ENCODE measurements around the gene GLYATL2. TPM values are rescaled to one million over a fixed set of nuclear protein-coding genes. Genes with fewer than 3 reads are reported as not detected.
A peak's percentile ranks its signal among the peaks of the same experiment; 100 is the strongest.

Gene GLYATL2
- polyA plus RNA-seq, 1 donor (not counting 4 experiments of a cell fraction or from before 2014, with no cell fraction given), result 0.16 TPM

DNA sequence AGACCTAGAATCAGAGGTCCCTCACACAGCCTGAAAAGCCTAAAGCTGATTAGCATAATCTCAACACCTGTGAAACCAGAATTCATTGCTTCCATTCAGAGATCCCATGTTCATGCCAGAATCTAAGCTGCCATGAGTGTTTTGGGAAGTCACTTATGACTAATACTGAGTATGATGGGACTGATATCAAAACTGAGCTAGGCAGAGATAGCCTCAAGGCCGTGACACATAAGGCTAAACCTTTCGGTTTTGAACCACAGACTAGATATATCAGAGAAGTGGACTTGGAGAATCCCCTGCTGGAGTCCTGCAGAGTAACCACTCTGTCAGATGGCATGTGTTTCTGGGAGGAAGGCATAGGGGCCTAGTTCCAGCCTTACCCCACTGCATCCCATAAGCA, 23.1 kb upstream of the GLYATL2 start:
- TF ChIP-seq, protein P1, sequence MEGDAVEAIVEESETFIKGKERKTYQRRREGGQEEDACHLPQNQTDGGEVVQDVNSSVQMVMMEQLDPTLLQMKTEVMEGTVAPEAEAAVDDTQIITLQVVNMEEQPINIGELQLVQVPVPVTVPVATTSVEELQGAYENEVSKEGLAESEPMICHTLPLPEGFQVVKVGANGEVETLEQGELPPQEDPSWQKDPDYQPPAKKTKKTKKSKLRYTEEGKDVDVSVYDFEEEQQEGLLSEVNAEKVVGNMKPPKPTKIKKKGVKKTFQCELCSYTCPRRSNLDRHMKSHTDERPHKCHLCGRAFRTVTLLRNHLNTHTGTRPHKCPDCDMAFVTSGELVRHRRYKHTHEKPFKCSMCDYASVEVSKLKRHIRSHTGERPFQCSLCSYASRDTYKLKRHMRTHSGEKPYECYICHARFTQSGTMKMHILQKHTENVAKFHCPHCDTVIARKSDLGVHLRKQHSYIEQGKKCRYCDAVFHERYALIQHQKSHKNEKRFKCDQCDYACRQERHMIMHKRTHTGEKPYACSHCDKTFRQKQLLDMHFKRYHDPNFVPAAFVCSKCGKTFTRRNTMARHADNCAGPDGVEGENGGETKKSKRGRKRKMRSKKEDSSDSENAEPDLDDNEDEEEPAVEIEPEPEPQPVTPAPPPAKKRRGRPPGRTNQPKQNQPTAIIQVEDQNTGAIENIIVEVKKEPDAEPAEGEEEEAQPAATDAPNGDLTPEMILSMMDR (optimal IDR thresholded peaks at IDR 0.05 in 1 of 3, IDR thresholded peaks at IDR 0.05 in 1 of 3, conservative IDR thresholded peaks at IDR 0.05 in 1 of 3; ENCODE audit: extremely low read depth in 1 of 3, insufficient read depth in 2 of 3, low read length in 3 of 3), result peak in 2 of 3 experiments; percentile 34 to 44
- no peak for TF ChIP-seq EZH2 (IDR thresholded peaks at IDR 0.05; ENCODE audit: low read length)
- Histone ChIP-seq H3K9me1 (ENCODE audit: control insufficient read depth, extremely low read depth, insufficient read depth, low read length) (no peaks in the 10 kb centered on the region), H3K36me3 (ENCODE audit: control insufficient read depth in 2 of 2, extremely low read depth in 1 of 2, insufficient read depth in 2 of 2, low read length in 2 of 2) (no peaks in the 10 kb centered on the region), H3K27ac (ENCODE audit: control insufficient read depth, insufficient read depth, low read length) (peak overlapping the region; percentile 47), H3K79me2 (ENCODE audit: control insufficient read depth, insufficient read depth, low read length) (no peaks in the 10 kb centered on the region), H4K20me1 (ENCODE audit: control insufficient read depth, extremely low read depth, insufficient read depth, low read length) (no peaks in the 10 kb centered on the region), H3K9ac (ENCODE audit: control insufficient read depth, extremely low read depth, insufficient read depth, low read length) (no peak overlapping the region), H3K4me3 (ENCODE audit: control insufficient read depth in 2 of 3, extremely low read depth in 1 of 3, insufficient read depth in 2 of 3, low read depth in 1 of 3, low read length in 3 of 3) (no peak overlapping the region), H3K4me1 (ENCODE audit: control insufficient read depth, extremely low read depth, insufficient read depth, low read length) (peaks cover 16% of the 10 kb centered on the region), H3K27me3 (ENCODE audit: control insufficient read depth, extremely low read depth, insufficient read depth, low read length) (no peaks in the 10 kb centered on the region), H3K4me2 (ENCODE audit: control insufficient read depth, extremely low read depth, insufficient read depth, low read depth, low read length) (peak overlapping the region; percentile 19), H3K9me3 (ENCODE audit: control insufficient read depth, low read depth, low read length) (no peaks in the 10 kb centered on the region), H2AFZ (ENCODE audit: control insufficient read depth, low read length) (no peak overlapping the region)
- dilution Hi-C loops (cut with MboI; ENCODE audit: extremely low pct_ligation_motif_present, low sequenced_read_pairs), result no loop called here
- DNase-seq (ENCODE audit: low read depth, low spot score) (peak; percentile 86), FAIRE-seq (peak; percentile 80)

DNA sequence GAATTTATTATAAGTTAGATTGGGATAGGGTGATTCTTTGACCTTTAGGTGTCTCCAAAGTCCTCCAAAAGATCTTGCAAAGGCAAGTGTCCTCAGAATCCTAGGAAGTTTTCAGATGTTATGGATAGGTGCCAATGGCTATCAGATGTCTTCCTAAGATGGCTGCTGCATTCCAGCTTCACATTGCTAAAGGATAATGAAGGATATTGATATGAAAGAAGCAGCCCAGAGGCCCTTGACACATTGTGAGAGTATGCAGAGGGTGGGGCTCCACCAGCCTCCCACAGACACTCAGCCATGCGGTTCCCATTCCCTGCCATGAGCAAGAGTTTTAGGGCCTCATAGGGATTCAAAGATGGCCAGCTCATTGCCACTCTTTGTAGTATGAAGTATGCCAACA, 22.3 kb upstream of the GLYATL2 start:
- DNase-seq (ENCODE audit: low read depth, low spot score), result peak; percentile 66

More for the DNA sequence above, 22.3 kb upstream of the GLYATL2 start:
- Histone ChIP-seq H3K9me1 (ENCODE audit: control insufficient read depth, extremely low read depth, insufficient read depth, low read length) (no peaks in the 10 kb centered on the region), H3K27ac (ENCODE audit: control insufficient read depth, insufficient read depth, low read length) (no peak overlapping the region), H2AFZ (ENCODE audit: control insufficient read depth, low read length) (no peak overlapping the region), H3K9ac (ENCODE audit: control insufficient read depth, extremely low read depth, insufficient read depth, low read length) (no peak overlapping the region), H3K27me3 (ENCODE audit: control insufficient read depth, extremely low read depth, insufficient read depth, low read length) (no peaks in the 10 kb centered on the region), H3K4me1 (ENCODE audit: control insufficient read depth, extremely low read depth, insufficient read depth, low read length) (peaks cover 16% of the 10 kb centered on the region), H3K9me3 (ENCODE audit: control insufficient read depth, low read depth, low read length) (no peaks in the 10 kb centered on the region), H3K79me2 (ENCODE audit: control insufficient read depth, insufficient read depth, low read length) (no peaks in the 10 kb centered on the region), H3K4me3 (ENCODE audit: control insufficient read depth in 2 of 3, extremely low read depth in 1 of 3, insufficient read depth in 2 of 3, low read depth in 1 of 3, low read length in 3 of 3) (no peak overlapping the region), H3K36me3 (ENCODE audit: control insufficient read depth in 2 of 2, extremely low read depth in 1 of 2, insufficient read depth in 2 of 2, low read length in 2 of 2) (no peaks in the 10 kb centered on the region), H3K4me2 (ENCODE audit: control insufficient read depth, extremely low read depth, insufficient read depth, low read depth, low read length) (peak overlapping the region; percentile 16), H4K20me1 (ENCODE audit: control insufficient read depth, extremely low read depth, insufficient read depth, low read length) (no peaks in the 10 kb centered on the region)
- FAIRE-seq, result no peak
- dilution Hi-C loops (cut with MboI; ENCODE audit: extremely low pct_ligation_motif_present, low sequenced_read_pairs), result no loop called here
- TF ChIP-seq, protein P1 (optimal IDR thresholded peaks at IDR 0.05 in 1 of 3, IDR thresholded peaks at IDR 0.05 in 1 of 3, conservative IDR thresholded peaks at IDR 0.05 in 1 of 3; ENCODE audit: extremely low read depth in 1 of 3, insufficient read depth in 2 of 3, low read length in 3 of 3), result no peak
- no peak for TF ChIP-seq EZH2 (IDR thresholded peaks at IDR 0.05; ENCODE audit: low read length)

Data from keratinocyte (primary cell).